SU-DHL-6 (cell line): ENCODE results near the gene ANXA6.

ENCODE experiments used
- H2AFZ ChIP-seq: fragments of 200-600 bp; sonication (generic); 2 replicates; pipeline ENCODE4 v1.6.1; 2014; ENCODE audit warnings: low read depth, mild to moderate bottlenecking, moderate library complexity, mixed read lengths, antibody characterized with exemption, low read length; ENCODE audit not compliant: severe bottlenecking
- H3F3A ChIP-seq: fragments of 200-600 bp; shearing (Covaris generic); 2 replicates; pipeline ENCODE4 v1.6.0; 2016; ENCODE audit warnings: antibody characterized with exemption, mild to moderate bottlenecking; ENCODE audit not compliant: insufficient read depth
- H3K27ac ChIP-seq: fragments of 200-600 bp; sonication (generic); 2 replicates; pipeline ENCODE4 v1.5.1; 2016; ENCODE audit warnings: low read depth, mild to moderate bottlenecking, low read length, moderate library complexity, mixed read lengths
- H3K27me3 ChIP-seq: fragments of 200-600 bp; sonication (generic), shearing (Covaris generic); 2 replicates; pipeline ENCODE4 v1.6.0; 2014; ENCODE audit warnings: mild to moderate bottlenecking, low read length
- H3K36me3 ChIP-seq: fragments of 200-600 bp; sonication (generic); 2 replicates; pipeline ENCODE4 v1.6.1; 2014; ENCODE audit warnings: mild to moderate bottlenecking, low read length, mixed read lengths
- H3K4me2 ChIP-seq: fragments of 300-600, 200-600 bp; shearing (Covaris generic), sonication (generic); 2 replicates; pipeline ENCODE4 v1.6.0; 2014; ENCODE audit warnings: low read length, low read depth, mild to moderate bottlenecking; ENCODE audit not compliant: poor library complexity, severe bottlenecking
- H3K4me3 ChIP-seq: fragments of 200-600 bp; sonication (generic); 2 replicates; pipeline ENCODE4 v1.5.1; 2014; ENCODE audit warnings: antibody characterized with exemption, low read length, mild to moderate bottlenecking, mixed read lengths; ENCODE audit not compliant: insufficient read depth, poor library complexity, severe bottlenecking
- H3K79me2 ChIP-seq: fragments of 200-600 bp; sonication (generic); 2 replicates; pipeline ENCODE4 v1.6.1; 2014; ENCODE audit warnings: mild to moderate bottlenecking, low read length, moderate library complexity; ENCODE audit not compliant: insufficient read depth
- H3K9ac ChIP-seq: fragments of 200-600 bp; sonication (generic); 2 replicates; pipeline ENCODE4 v1.7.0; 2014; ENCODE audit warnings: mild to moderate bottlenecking, low read length
- H3K9me2 ChIP-seq: fragments of 200-600 bp; sonication (generic); replicated peaks from 2 replicates; pipeline ENCODE4 v1.6.1; 2014; ENCODE audit warnings: low read length; ENCODE audit not compliant: insufficient read depth
- H3K9me3 ChIP-seq: fragments of 200-600 bp; sonication (generic); 2 replicates; pipeline ENCODE4 v1.6.1; 2014; ENCODE audit warnings: low read length, mixed read lengths; ENCODE audit not compliant: insufficient read depth
- H4K20me1 ChIP-seq: fragments of 200-600 bp; sonication (generic); 2 replicates; pipeline ENCODE4 v1.6.1; 2014; ENCODE audit warnings: low read depth, mild to moderate bottlenecking, antibody characterized with exemption, low read length, moderate library complexity, mixed read lengths
- CTCF ChIP-seq: fragments of 200-600 bp; sonication (generic); IDR thresholded peaks from one replicate; pipeline ENCODE4 v1.5.1; 2017; ENCODE audit warnings: antibody characterized with exemption, mild to moderate bottlenecking, low read length, moderate library complexity; ENCODE audit not compliant: insufficient read depth, poor library complexity, severe bottlenecking
- EZH2phosphoT487 ChIP-seq: fragments of 200-600 bp; sonication (generic), shearing (Covaris generic); conservative IDR thresholded peaks from 2 replicates; pipeline ENCODE4 v1.6.1; 2018; ENCODE audit warnings: mild to moderate bottlenecking, antibody characterized with exemption, low read length, moderate library complexity, mixed read lengths

ANXA6 gene

GRCh38 chr5:151183456-151184245 lies 26.1 kb upstream of the ANXA6 start:
- no peaks in the 10 kb centered on the region for H3K27me3 ChIP-seq
- peaks cover 6% of the 10 kb centered on the region; the same call in 1 of the 2 replicates for H3K79me2 ChIP-seq
- H3K36me3 ChIP-seq: peaks cover 57% of the 10 kb centered on the region
- no peak overlapping the region for H3K9ac ChIP-seq
- no peak overlapping the region; the same call in 1 of the 2 replicates for H3K27ac ChIP-seq
- H4K20me1 ChIP-seq: no peaks in the 10 kb centered on the region
- H3K4me3 ChIP-seq: no peak overlapping the region
- no peak overlapping the region for H3K4me2 ChIP-seq
- no peaks in the 10 kb centered on the region for H3K9me3 ChIP-seq
- no peak overlapping the region for H2AFZ ChIP-seq
- H3K9me2 ChIP-seq: no peaks in the 10 kb centered on the region
- TF ChIP-seq CTCF: no peak
- TF ChIP-seq EZH2phosphoT487: no peak
- H3F3A ChIP-seq: peaks cover 30% of the 10 kb centered on the region

GRCh38 chr5:151182976-151183375 lies 25.4 kb upstream of the ANXA6 start:
- no peak overlapping the region for H3K9ac ChIP-seq
- H3K36me3 ChIP-seq: peaks cover 54% of the 10 kb centered on the region
- peaks cover 5% of the 10 kb centered on the region; the same call in 1 of the 2 replicates for H3K79me2 ChIP-seq
- no peak overlapping the region for H3K4me3 ChIP-seq
- no peak overlapping the region for H3K4me2 ChIP-seq
- no peaks in the 10 kb centered on the region for H4K20me1 ChIP-seq
- TF ChIP-seq EZH2phosphoT487: no peak
- TF ChIP-seq CTCF: no peak
- peaks cover 35% of the 10 kb centered on the region for H3F3A ChIP-seq
- H3K27ac ChIP-seq: no peak overlapping the region
- no peak overlapping the region for H2AFZ ChIP-seq
- no peaks in the 10 kb centered on the region for H3K27me3 ChIP-seq
- H3K9me3 ChIP-seq: no peaks in the 10 kb centered on the region
- no peaks in the 10 kb centered on the region for H3K9me2 ChIP-seq

- peak overlapping the region; percentile 41; the same call in 1 of the 2 replicates for H3K27ac ChIP-seq
- TF ChIP-seq EZH2phosphoT487: no peak
- no peak for TF ChIP-seq CTCF
- no peaks in the 10 kb centered on the region for H3K27me3 ChIP-seq
- H2AFZ ChIP-seq: no peak overlapping the region
- no peak overlapping the region for H3K4me2 ChIP-seq
- no peaks in the 10 kb centered on the region for H4K20me1 ChIP-seq
- peaks cover 35% of the 10 kb centered on the region for H3F3A ChIP-seq
- H3K4me3 ChIP-seq: no peak overlapping the region
- H3K36me3 ChIP-seq: peaks cover 49% of the 10 kb centered on the region
- H3K9me2 ChIP-seq: no peaks in the 10 kb centered on the region
- no peak overlapping the region for H3K9ac ChIP-seq
- peaks cover 5% of the 10 kb centered on the region; the same call in 1 of the 2 replicates for H3K79me2 ChIP-seq
- H3K9me3 ChIP-seq: no peaks in the 10 kb centered on the region
Measured at GRCh38 chr5:151182524-151182900, 24.9 kb upstream of the ANXA6 start.
